Mesenchymal stem cell (in vitro differentiated cells and primary cell): ENCODE data around the gene SLC35A3.

ENCODE experiments used
- DNase-seq: peaks from one replicate; pipeline ENCODE4 v3.0.0-alpha.2; 2013
- H2AFZ ChIP-seq: one replicate; pipeline ENCODE4 v1.6.1; 2013; ENCODE audit warnings: low read depth, mild to moderate bottlenecking, control low read depth, inconsistent platforms, low read length, moderate library complexity
- H2AK5ac ChIP-seq: 2 replicates; pipeline ENCODE4 v1.6.1; 2013; ENCODE audit warnings: low read length, moderate library complexity, mild to moderate bottlenecking, inconsistent platforms; ENCODE audit not compliant: severe bottlenecking
- H2BK120ac ChIP-seq: one replicate; pipeline ENCODE4 v1.6.1; 2013; ENCODE audit warnings: low read depth, mild to moderate bottlenecking, inconsistent platforms, low read length, moderate library complexity
- H2BK12ac ChIP-seq, 2 experiments: one replicate each; pipeline ENCODE4 v1.6.1; 2013; ENCODE audit warnings: inconsistent platforms in 2 of 2, low read length in 2 of 2, mild to moderate bottlenecking in 2 of 2, moderate library complexity in 2 of 2, control low read depth in 1 of 2
- H2BK15ac ChIP-seq: one replicate; pipeline ENCODE4 v1.6.1; 2013; ENCODE audit warnings: mild to moderate bottlenecking, low read depth, inconsistent platforms; ENCODE audit not compliant: poor library complexity, severe bottlenecking
- H2BK5ac ChIP-seq: 2 replicates; pipeline ENCODE4 v1.6.1; 2013; ENCODE audit warnings: low read depth, mild to moderate bottlenecking, low read length, control low read depth, inconsistent platforms; ENCODE audit not compliant: poor library complexity, severe bottlenecking
- H3K14ac ChIP-seq, 2 experiments: one replicate each; pipeline ENCODE4 v1.6.1; 2013; ENCODE audit warnings: inconsistent platforms in 2 of 2, low read length in 2 of 2, control low read depth in 1 of 2, mild to moderate bottlenecking in 1 of 2, moderate library complexity in 1 of 2
- H3K18ac ChIP-seq, 2 experiments: one replicate each; pipeline ENCODE4 v1.6.1; 2013; ENCODE audit warnings: inconsistent platforms in 2 of 2, low read length in 2 of 2, control low read depth in 1 of 2, low read depth in 1 of 2, mild to moderate bottlenecking in 1 of 2
- H3K23ac ChIP-seq, 2 experiments: one replicate each; pipeline ENCODE4 v1.6.1; 2013; ENCODE audit warnings: inconsistent platforms in 2 of 2, low read length in 2 of 2, mild to moderate bottlenecking in 2 of 2, moderate library complexity in 2 of 2, control low read depth in 1 of 2
- H3K27ac ChIP-seq: 2 replicates; pipeline ENCODE4 v1.5.1; 2013; ENCODE audit warnings: mild to moderate bottlenecking, moderate library complexity, low read length, control low read depth, inconsistent platforms; ENCODE audit not compliant: poor library complexity, severe bottlenecking
- H3K27me3 ChIP-seq, 2 experiments: 2 replicates each; pipeline versions ENCODE4 v1.6.1 to v1.7.0; 2013; ENCODE audit warnings: low read length in 2 of 2, mild to moderate bottlenecking in 2 of 2, moderate library complexity in 2 of 2, control low read depth in 1 of 2, inconsistent platforms in 1 of 2; ENCODE audit not compliant: control insufficient read depth in 1 of 2, insufficient read depth in 1 of 2
- H3K36me3 ChIP-seq, 2 experiments: 2 replicates each; pipeline versions ENCODE4 v1.6.1 to v1.7.0; 2013; ENCODE audit warnings: low read length in 2 of 2, control low read depth in 1 of 2, inconsistent platforms in 1 of 2, low read depth in 1 of 2, mild to moderate bottlenecking in 1 of 2; ENCODE audit not compliant: insufficient read depth in 2 of 2, control insufficient read depth in 1 of 2
- H3K4ac ChIP-seq, 2 experiments: one replicate each; pipeline ENCODE4 v1.6.1; 2013; ENCODE audit warnings: inconsistent platforms in 2 of 2, low read length in 2 of 2, mild to moderate bottlenecking in 2 of 2, moderate library complexity in 2 of 2, control low read depth in 1 of 2, low read depth in 1 of 2
- H3K4me1 ChIP-seq: 2 replicates; pipeline ENCODE4 v1.6.1; 2013; ENCODE audit warnings: low read depth, low read length, control low read depth; ENCODE audit not compliant: control insufficient read depth, insufficient read depth
- H3K4me2 ChIP-seq: 2 replicates; pipeline ENCODE4 v1.6.1; 2013; ENCODE audit warnings: low read length, mild to moderate bottlenecking, inconsistent platforms; ENCODE audit not compliant: poor library complexity, severe bottlenecking
- H3K4me3 ChIP-seq, 2 experiments: 2 replicates each; pipeline versions ENCODE4 v1.5.1 to v1.7.0; 2013; ENCODE audit warnings: low read length in 2 of 2, mild to moderate bottlenecking in 2 of 2, control low read depth in 1 of 2, low read depth in 1 of 2; ENCODE audit not compliant: insufficient read depth in 1 of 2
- H3K79me1 ChIP-seq: replicated peaks from 2 replicates; pipeline ENCODE4 v1.6.1; 2013; ENCODE audit warnings: mild to moderate bottlenecking, control low read depth, low read length, inconsistent platforms; ENCODE audit not compliant: poor library complexity, severe bottlenecking
- H3K9ac ChIP-seq: 2 replicates; pipeline ENCODE4 v1.7.0; 2013; ENCODE audit warnings: mild to moderate bottlenecking, low read length, moderate library complexity
- H3K9me3 ChIP-seq: 2 replicates; pipeline ENCODE4 v1.7.0; 2013; ENCODE audit warnings: mild to moderate bottlenecking, low read length; ENCODE audit not compliant: control insufficient read depth
- H4K8ac ChIP-seq: one replicate; pipeline ENCODE4 v1.6.1; 2013; ENCODE audit warnings: inconsistent platforms, mild to moderate bottlenecking, low read length, moderate library complexity
- H4K91ac ChIP-seq: one replicate; pipeline ENCODE4 v1.6.1; 2013; ENCODE audit warnings: mild to moderate bottlenecking, low read length, inconsistent platforms
- WGBS: methylation state at CpG from one replicate; pipeline ENCODE4 v1.1.7; 2013; ENCODE audit warnings: mixed read lengths; 5-methylcytosine and 5-hydroxymethylcytosine counted together

The SLC35A3 gene

DNA sequence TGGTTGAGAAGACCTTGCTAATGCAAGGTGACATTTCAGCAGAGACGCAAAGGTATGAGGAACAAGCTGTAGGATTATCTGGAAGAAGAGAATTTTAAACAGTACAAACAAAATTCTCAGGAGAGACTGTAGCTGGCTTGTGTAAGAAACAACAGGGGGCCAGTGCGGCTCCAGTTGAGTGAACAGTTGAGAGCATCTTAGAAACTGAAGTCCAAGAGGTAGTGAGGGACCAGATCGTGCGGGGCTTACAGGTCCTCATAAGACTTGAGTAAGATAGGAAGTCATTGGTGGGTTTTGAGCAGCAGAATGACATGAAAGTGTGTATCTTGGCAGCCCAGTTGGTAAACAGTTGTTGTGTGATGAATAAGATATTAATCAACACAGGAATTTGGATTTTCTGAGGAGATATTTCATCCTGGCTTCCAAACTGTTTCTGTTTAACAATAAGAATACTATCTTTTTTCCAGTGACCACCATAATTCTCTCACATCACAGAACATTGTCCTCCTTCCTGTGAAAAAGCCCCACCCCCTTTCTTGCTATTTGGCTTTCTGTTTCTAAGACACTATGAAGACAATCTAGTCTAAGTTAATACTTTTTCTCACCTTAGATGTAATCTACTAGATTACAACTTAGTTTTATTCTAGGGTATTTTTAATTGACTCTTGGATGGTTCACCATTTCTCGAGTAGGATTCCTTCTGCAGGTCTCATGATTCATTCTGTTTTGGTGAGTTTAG, 100.6 kb downstream of the SLC35A3 start:
- Histone ChIP-seq H3K4me3 (no peak overlapping the region), H3K4ac (no peak overlapping the region), H3K18ac (no peak overlapping the region), H2AK5ac (no peak overlapping the region), H3K23ac (no peak overlapping the region), H3K9me3 (no peaks in the 10 kb centered on the region), H4K91ac (no peak overlapping the region), H2BK5ac (no peak overlapping the region), H3K4me1 (no peaks in the 10 kb centered on the region), H4K8ac (no peak overlapping the region), H3K36me3 (peaks cover 25 to 82% of the 10 kb centered on the region in 2 experiments), H3K27ac (no peak overlapping the region), H2BK12ac (no peak overlapping the region), H3K14ac (no peak overlapping the region), H2BK120ac (no peak overlapping the region), H3K79me1 (peaks cover 34% of the 10 kb centered on the region), H3K9ac (no peak overlapping the region), H2AFZ (no peak overlapping the region), H2BK15ac (no peak overlapping the region), H3K27me3 (no peaks in the 10 kb centered on the region), H3K4me2 (no peak overlapping the region)
- DNase-seq: no peak
- whole genome bisulfite sequencing: 96% methylated on average over 4 of the region's 5 CpGs

DNA sequence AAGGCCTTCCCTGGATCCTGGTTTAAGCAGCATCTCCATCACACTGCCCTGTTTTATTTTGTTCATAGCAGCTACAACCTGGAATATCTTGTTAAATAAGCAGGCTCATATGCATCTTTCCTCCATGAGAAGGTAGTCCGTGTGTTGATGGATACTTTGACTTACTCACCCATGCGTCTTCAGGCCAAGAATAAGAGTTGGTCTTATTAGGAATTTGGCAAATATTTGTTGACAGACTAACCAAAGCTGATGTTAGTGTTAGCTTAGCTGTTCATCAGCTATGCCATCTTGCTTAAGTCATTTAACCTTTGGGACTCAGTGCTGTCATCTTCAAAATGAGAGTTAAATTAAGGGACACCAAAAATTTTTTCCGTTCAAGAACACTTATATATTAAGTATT, 103.7 kb downstream of the SLC35A3 start:
- Histone ChIP-seq H4K91ac (no peak overlapping the region), H3K27ac (no peak overlapping the region), H2AFZ (no peak overlapping the region), H3K9ac (no peak overlapping the region), H3K23ac (no peak overlapping the region), H3K27me3 (no peaks in the 10 kb centered on the region), H2BK12ac (no peak overlapping the region), H3K79me1 (peaks cover 36% of the 10 kb centered on the region), H3K4me3 (no peak overlapping the region), H3K4me2 (no peak overlapping the region), H2AK5ac (no peak overlapping the region), H3K4ac (no peak overlapping the region), H2BK15ac (no peak overlapping the region), H2BK5ac (no peak overlapping the region), H4K8ac (no peak overlapping the region), H3K18ac (no peak overlapping the region), H3K4me1 (no peaks in the 10 kb centered on the region), H3K9me3 (no peaks in the 10 kb centered on the region), H3K14ac (no peak overlapping the region), H3K36me3 (peaks cover 20 to 77% of the 10 kb centered on the region in 2 experiments), H2BK120ac (no peak overlapping the region)
- DNase-seq: no peak
- WGBS: 98% methylated on average over 2 of the region's 3 CpGs

DNA sequence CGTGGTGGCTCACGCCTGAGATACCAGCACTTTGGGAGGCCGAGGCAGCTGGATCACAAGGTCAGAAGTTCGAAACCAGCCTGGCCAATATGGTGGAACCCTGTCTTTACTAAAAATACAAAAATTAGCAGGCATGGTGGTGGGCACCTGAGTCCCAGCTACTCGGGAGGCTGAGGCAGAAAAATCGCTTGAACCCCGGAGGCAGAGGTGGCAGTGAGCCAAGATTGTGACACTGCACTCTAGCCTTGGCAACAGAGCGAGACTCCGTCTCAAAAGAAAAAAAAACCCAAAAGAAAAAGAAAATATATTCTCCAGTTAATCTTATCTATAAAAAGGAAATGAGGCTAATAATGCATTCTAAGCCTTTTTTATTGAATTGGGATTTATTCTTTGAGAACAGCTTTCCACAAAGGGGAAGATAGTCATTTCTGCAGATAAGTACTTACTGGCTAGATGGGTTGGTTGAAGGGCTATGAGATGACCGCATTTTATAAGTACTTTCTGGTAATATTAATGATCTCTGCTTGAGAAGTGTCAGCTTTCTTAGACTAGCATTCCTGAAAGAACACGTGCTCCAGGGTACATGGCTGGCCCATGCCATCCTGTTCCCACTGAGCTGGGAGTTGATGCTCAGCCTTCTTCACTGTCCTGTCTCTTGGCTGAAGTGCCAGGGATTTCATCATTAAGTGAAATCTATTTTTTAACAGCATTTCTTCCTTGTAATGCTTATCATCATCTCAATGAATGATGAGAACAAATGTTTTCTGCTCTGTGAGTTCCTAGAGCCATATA, 105.0 kb downstream of the SLC35A3 start:
- H2AFZ ChIP-seq: no peak overlapping the region
- H3K4me2 ChIP-seq: no peak overlapping the region
- H2BK12ac ChIP-seq: no peak overlapping the region
- H4K91ac ChIP-seq: no peak overlapping the region
- no peak overlapping the region for H2AK5ac ChIP-seq
- H3K27ac ChIP-seq: no peak overlapping the region
- H2BK5ac ChIP-seq: no peak overlapping the region
- H2BK120ac ChIP-seq: no peak overlapping the region
- WGBS: 91% methylated on average over 9 of the region's 11 CpGs
- no peak overlapping the region for H3K4me3 ChIP-seq
- DNase-seq: no peak
- H3K18ac ChIP-seq: no peak overlapping the region
- no peaks in the 10 kb centered on the region for H3K4me1 ChIP-seq
- peaks cover 40% of the 10 kb centered on the region for H3K79me1 ChIP-seq
- H3K14ac ChIP-seq: no peak overlapping the region
- no peak overlapping the region for H3K4ac ChIP-seq
- H4K8ac ChIP-seq: no peak overlapping the region
- H2BK15ac ChIP-seq: no peak overlapping the region
- H3K23ac ChIP-seq: no peak overlapping the region
- H3K9ac ChIP-seq: no peak overlapping the region
- no peaks in the 10 kb centered on the region for H3K9me3 ChIP-seq
- peaks cover 27 to 78% of the 10 kb centered on the region in 2 experiments for H3K36me3 ChIP-seq
- no peaks in the 10 kb centered on the region for H3K27me3 ChIP-seq

DNA sequence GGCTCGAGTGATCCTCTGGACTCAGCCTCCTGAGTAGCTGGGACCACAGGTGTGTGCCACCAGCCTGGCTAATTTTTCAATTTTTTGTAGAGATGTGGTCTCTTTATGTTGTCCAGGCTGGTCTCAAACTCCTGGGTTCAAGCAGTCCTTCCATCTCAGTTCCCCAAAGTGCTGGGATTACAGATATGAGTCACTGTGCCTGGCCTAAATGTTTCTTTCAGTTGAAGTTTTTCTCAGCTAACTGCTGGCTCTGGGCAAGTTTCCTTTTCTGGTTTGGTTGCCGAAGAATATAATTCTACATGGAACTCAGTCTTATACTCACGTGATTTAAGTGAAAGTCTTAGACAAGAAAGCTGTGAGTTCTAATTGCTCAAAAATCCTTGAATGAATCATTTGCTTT, 106.0 kb downstream of the SLC35A3 start:
- H3K27me3 ChIP-seq: no peaks in the 10 kb centered on the region
- H3K4me1 ChIP-seq: no peaks in the 10 kb centered on the region
- H2AFZ ChIP-seq: no peak overlapping the region
- no peak overlapping the region for H2BK120ac ChIP-seq
- H3K9ac ChIP-seq: peak overlapping the region; percentile 57
- no peak overlapping the region for H4K8ac ChIP-seq
- no peak overlapping the region for H2BK5ac ChIP-seq
- H3K18ac ChIP-seq: peak overlapping the region in 1 of 2 experiments; percentile 52
- no peak overlapping the region for H3K4me2 ChIP-seq
- H3K4me3 ChIP-seq: no peak overlapping the region
- no peak overlapping the region for H3K23ac ChIP-seq
- H3K14ac ChIP-seq: no peak overlapping the region
- peaks cover 28 to 78% of the 10 kb centered on the region in 2 experiments for H3K36me3 ChIP-seq
- no peak overlapping the region for H2AK5ac ChIP-seq
- no peak overlapping the region for H2BK12ac ChIP-seq
- DNase-seq: peak; percentile 16
- no peak overlapping the region for H4K91ac ChIP-seq
- WGBS: 100% methylated on average over 3 of the region's 3 CpGs
- H3K27ac ChIP-seq: no peak overlapping the region
- H2BK15ac ChIP-seq: no peak overlapping the region
- peaks cover 39% of the 10 kb centered on the region for H3K79me1 ChIP-seq
- no peaks in the 10 kb centered on the region for H3K9me3 ChIP-seq
- H3K4ac ChIP-seq: no peak overlapping the region
